Heart left ventricle (tissue), 16 donors: ENCODE data around the gene PROCR. TPM values are rescaled to one million over a fixed set of nuclear protein-coding genes. Genes with fewer than 3 reads are reported as not detected.
"Not testable (repeated sequence)": the region's sequence is repeated elsewhere in the genome, so short reads cannot be mapped to it uniquely, and the experiment has no call there.

ENCODE experiments used
- ATAC-seq, 4 donors: fragments of 200-7000 bp; cut with Tn5 transposase; one replicate each; pipeline ENCODE4 v1.9.1; 2020 to 2022; ENCODE audit warnings: moderate library complexity in 4 of 4, mild to moderate bottlenecking in 3 of 4, moderate number of reproducible peaks in 1 of 4
- DNase-seq, 5 donors: peaks; one replicate each; pipeline ENCODE4 v3.0.0-alpha.2; 2020
- H3K27ac ChIP-seq, 12 donors: fragments of 200-600 bp; sonication (generic) in 4 of 12; one replicate each; pipeline versions ENCODE4 v1.5.0 to v1.8.0; 2016 to 2022; ENCODE audit warnings: mild to moderate bottlenecking in 2 of 12
- H3K27me3 ChIP-seq, 9 donors: fragments of 200-600 bp; sonication (generic) in 2 of 9; one replicate each; pipeline versions ENCODE4 v1.5.1 to v1.8.0; 2016 to 2022; ENCODE audit warnings: mild to moderate bottlenecking in 3 of 9
- H3K36me3 ChIP-seq, 9 donors: fragments of 200-600 bp; sonication (generic) in 2 of 9; one replicate each; pipeline versions ENCODE4 v1.5.0 to v1.8.0; 2018 to 2022; ENCODE audit warnings: mild to moderate bottlenecking in 2 of 9
- H3K4me1 ChIP-seq, 12 donors: fragments of 200-600 bp; sonication (generic) in 4 of 12; one replicate each; pipeline versions ENCODE4 v1.5.0 to v1.8.0; 2016 to 2022; ENCODE audit warnings: mild to moderate bottlenecking in 3 of 12
- H3K4me3 ChIP-seq, 12 donors: fragments of 200-600 bp; sonication (generic) in 4 of 12; one replicate each; pipeline versions ENCODE4 v1.5.0 to v1.8.0; 2017 to 2022; ENCODE audit warnings: mild to moderate bottlenecking in 9 of 12, moderate library complexity in 4 of 12
- H3K9me3 ChIP-seq, 12 donors: fragments of 200-600 bp; sonication (generic) in 4 of 12; one replicate each; pipeline versions ENCODE4 v1.5.0 to v1.8.0; 2016 to 2022; ENCODE audit warnings: mild to moderate bottlenecking in 1 of 12
- CTCF ChIP-seq, 12 donors: fragments of 200-600 bp; sonication (generic) in 4 of 12; IDR thresholded peaks; one replicate each; pipeline versions ENCODE4 v1.5.0 to v1.8.0; 2018 to 2022; ENCODE audit warnings: antibody characterized with exemption in 12 of 12, mild to moderate bottlenecking in 5 of 12
- POLR2A ChIP-seq, 2 donors: fragments of 450-650 bp; IDR thresholded peaks; one replicate each; pipeline ENCODE4 v1.6.1; 2017; ENCODE audit warnings: antibody characterized with exemption in 2 of 2, mild to moderate bottlenecking in 2 of 2, moderate library complexity in 2 of 2
- WGBS, 4 donors: extraction: QIAGEN DNeasy Blood & Tissue Kit in 2 of 4; methylation state at CpG; one replicate each; pipeline versions ENCODE4 v1.1.5 to v1.1.7; 2013 to 2018; 5-methylcytosine and 5-hydroxymethylcytosine counted together
- intact Hi-C, 10 donors: fragments of 100-400 bp; cut with DNase I; formaldehyde crosslinking; loops; one replicate each; pipeline versions ENCODE4 v1.11.1 to v1.14.2; 2022
- polyA plus RNA-seq, 2 donors: library from polyadenylated mRNA; stranded (reverse); fragments of 200-250 nt; gene quantifications; one replicate each; pipeline ENCODE4 v1.2.3, GENCODE V29; 2013
- total RNA-seq, 9 donors: library from RNA; depleted of rRNA in 2 of 9; stranded (reverse); fragments of >200 nt in 2 of 9; fragmentation: NEBNext Ultra II Directional in 3 of 9; extraction: Animal tissue kit (Norgen Biotek cat#: 25700) in 3 of 9; gene quantifications; one replicate each; pipeline versions ENCODE4 v1.1.0 to v1.2.4, GENCODE V29; 2016 to 2023
- donor health status: ischemic (EF 13 %, LVEDD 7.1; RV severe dilation, severe dysfunction).
- donor health status: healthy with polysubstance abuse.
- donor health status: DM: no; HTN: yes; CAD: no.
- donor health status: DM: no; HTN: no; CAD: no.
- donor health status: ischemic (EF 25% LVEDD 6.9; RV normal size, moderate dysfunction).
- donor health status: ischemic (EF 25% LVEDD 5.7; RV mildly dilated, moderate dysfunction).
- donor health status: healthy.
- donor health status: DM: yes; HTN: yes; CAD: no.
- donor health status: ischemic (EF 35%, LVEDD 5.7; RV mildly dilated, moderate dysfunction).
- donor health status: nonischemic (EF 11% LVEDD 7.7; RV severe dilation, severe dysfunction).
- donor health status: DM: yes; HTN: yes; CAD: no.
- donor health status: PGD.
- donor health status: ischemic (EF 29% LVEDD 5.4; RV normal size, mild dysfunction).
- donor health status: nonischemic (EF 23%, LVEDD 6.1; RV moderate dilation, normal function).

The PROCR gene
- total and polyA plus RNA-seq, 11 donors = 2.5 to 64.6 (median 11.9) TPM

GRCh38 chr20:35176132-35176531, 4.3 kb downstream of the PROCR start:
- TF ChIP-seq CTCF (IDR thresholded peaks at IDR 0.05) = no peak
- no peak for TF ChIP-seq POLR2A (IDR thresholded peaks at IDR 0.05)
- H3K27ac ChIP-seq = no peak overlapping the region
- ATAC-seq = no peak
- WGBS, 4 donors = 94 to 97% (median 96%) methylated on average over 13 to 14 of the region's 14 CpGs
- H3K4me1 ChIP-seq = peaks cover 0 to 22% (median 10%) of the 10 kb centered on the region in 12 donors
- intact Hi-C loops = no loop called here
- H3K4me3 ChIP-seq = no peak overlapping the region
- no peaks in the 10 kb centered on the region for H3K27me3 ChIP-seq
- H3K36me3 ChIP-seq = peaks cover 0 to 26% (median 9%) of the 10 kb centered on the region in 9 donors
- DNase-seq = no peak
- H3K9me3 ChIP-seq = no peaks in the 10 kb centered on the region

GRCh38 chr20:35179292-35180212, 7.7 kb downstream of the PROCR start:
- Histone ChIP-seq H3K4me1 (peaks cover 0 to 3% (median 0%) of the 10 kb centered on the region in 12 donors), H3K36me3 (peaks cover 0 to 26% (median 9%) of the 10 kb centered on the region in 9 donors), H3K9me3 (no peaks in the 10 kb centered on the region), H3K4me3 (no peak overlapping the region), H3K27ac (no peak overlapping the region), H3K27me3 (no peaks in the 10 kb centered on the region)
- WGBS, 4 donors = 94 to 96% (median 94%) methylated on average over 11 of the region's 11 CpGs
- TF ChIP-seq CTCF (IDR thresholded peaks at IDR 0.05) (no peak), POLR2A (IDR thresholded peaks at IDR 0.05) (no peak)
- intact Hi-C loops = no loop called here
- ATAC-seq (no peak), DNase-seq (no peak)

- no peak for TF ChIP-seq POLR2A (IDR thresholded peaks at IDR 0.05)
- TF ChIP-seq CTCF (IDR thresholded peaks at IDR 0.05) = no peak
- 87 to 89% (median 87%) methylated on average over 5 of the region's 5 CpGs for WGBS, 4 donors
- H3K4me3 ChIP-seq = no peak overlapping the region
- DNase-seq = no peak
- peaks cover 0 to 26% (median 9%) of the 10 kb centered on the region in 9 donors for H3K36me3 ChIP-seq
- no peaks in the 10 kb centered on the region for H3K27me3 ChIP-seq
- H3K4me1 ChIP-seq = no peaks in the 10 kb centered on the region
- H3K9me3 ChIP-seq = no peaks in the 10 kb centered on the region
- intact Hi-C loops = no loop called here
- H3K27ac ChIP-seq = no peak overlapping the region
- ATAC-seq = no peak
Measured at GRCh38 chr20:35180266-35180665, 8.4 kb downstream of the PROCR start.

- ATAC-seq = no peak
- H3K9me3 ChIP-seq = no peaks in the 10 kb centered on the region
- H3K27ac ChIP-seq = no peak overlapping the region
- TF ChIP-seq CTCF (IDR thresholded peaks at IDR 0.05) (no peak), POLR2A (IDR thresholded peaks at IDR 0.05) (no peak)
- no peak for DNase-seq
- no peaks in the 10 kb centered on the region for H3K27me3 ChIP-seq
- H3K4me1 ChIP-seq = no peaks in the 10 kb centered on the region
- intact Hi-C loops = no loop called here
- H3K4me3 ChIP-seq = no peak overlapping the region
- H3K36me3 ChIP-seq = peaks cover 0 to 17% (median 5%) of the 10 kb centered on the region in 9 donors
Measured at GRCh38 chr20:35181731-35182130, 9.9 kb downstream of the PROCR start.

GRCh38 chr20:35186691-35187289, 14.9 kb downstream of the PROCR start:
- WGBS, 4 donors = 86 to 91% (median 89%) methylated on average over 10 of the region's 10 CpGs
- H3K27me3 ChIP-seq, H3K4me3 ChIP-seq, H3K4me1 ChIP-seq, ATAC-seq, H3K9me3 ChIP-seq, intact Hi-C loops, DNase-seq, H3K36me3 ChIP-seq, H3K27ac ChIP-seq: not testable (repeated sequence)
